ENCODE measurements around the gene AKT2.

AKT2 gene

GRCh38 chr19:40249781-40250180 lies 35.4 kb downstream of the AKT2 start:
- no peak for DNase-seq

- no peak for DNase-seq
These were observed 35.9 kb downstream of the AKT2 start for GRCh38 chr19:40249201-40249600.

- DNase-seq, result no peak
These were observed 37.3 kb downstream of the AKT2 start for GRCh38 chr19:40247735-40248262.

- DNase-seq, result no peak
These were observed 38.0 kb downstream of the AKT2 start for GRCh38 chr19:40247178-40247577.

GRCh38 chr19:40246292-40247073 lies 38.7 kb downstream of the AKT2 start:
- DNase-seq, result no peak

GRCh38 chr19:40245506-40246128 lies 39.5 kb downstream of the AKT2 start:
- no peak for DNase-seq

GRCh38 chr19:40244579-40245317 lies 40.4 kb downstream of the AKT2 start:
- no peak for DNase-seq

- no peak for DNase-seq
These were observed 42.0 kb downstream of the AKT2 start for GRCh38 chr19:40243181-40243580.

GRCh38 chr19:40242480-40242879 lies 42.7 kb downstream of the AKT2 start:
- DNase-seq, result no peak

- DNase-seq, result no peak
These were observed 43.2 kb downstream of the AKT2 start for GRCh38 chr19:40241809-40242384.

- DNase-seq, result no peak
These were observed 43.9 kb downstream of the AKT2 start for GRCh38 chr19:40241125-40241808.

GRCh38 chr19:40240332-40240731 lies 44.8 kb downstream of the AKT2 start:
- DNase-seq, result no peak

- no peak for DNase-seq
These were observed 45.5 kb downstream of the AKT2 start for GRCh38 chr19:40239415-40240226.

- DNase-seq, result no peak
These were observed 46.4 kb downstream of the AKT2 start for GRCh38 chr19:40238775-40239174.

- no peak for DNase-seq
These were observed 47.4 kb downstream of the AKT2 start for GRCh38 chr19:40237791-40238190.

- DNase-seq, result no peak
These were observed 48.8 kb downstream of the AKT2 start for GRCh38 chr19:40236366-40236765.

GRCh38 chr19:40236026-40236355 lies 49.2 kb downstream of the AKT2 start:
- no peak for DNase-seq

- no peak for DNase-seq
These were observed 49.7 kb downstream of the AKT2 start for GRCh38 chr19:40235238-40236025.

- DNase-seq, result no peak
These were observed 50.5 kb downstream of the AKT2 start for GRCh38 chr19:40234429-40235237.

GRCh38 chr19:40233811-40234389 lies 51.2 kb downstream of the AKT2 start:
- DNase-seq, result no peak

Data from NCI-H510A (cell line).